Effector memory CD8-positive, alpha-beta T cell (primary cell): ENCODE results near the gene ECHS1.
"Not testable (repeated sequence)": the region's sequence is repeated elsewhere in the genome, so short reads cannot be mapped to it uniquely, and the experiment has no call there.

ENCODE experiments used
- ATAC-seq: fragments of 150-1000 bp; cut with Tn5 transposase; replicated peaks from 2 replicates; pipeline ENCODE4 v1.10.0; 2021; ENCODE audit warnings: mild to moderate bottlenecking, moderate library complexity
- DNase-seq, 3 experiments: peaks; one replicate each; pipeline ENCODE4 v3.0.0; 2021
- H3K27ac Mint-ChIP-seq, 2 donors: one replicate each; pipeline ENCODE4 v1.8.0; 2022; ENCODE audit warnings: mild to moderate bottlenecking in 2 of 2, mixed read lengths in 2 of 2, moderate library complexity in 2 of 2
- H3K27me3 Mint-ChIP-seq, 2 donors: one replicate each; pipeline ENCODE4 v1.8.0; 2022; ENCODE audit warnings: mixed read lengths in 2 of 2
- H3K36me3 Mint-ChIP-seq: one replicate; pipeline ENCODE4 v1.8.0; 2022; ENCODE audit warnings: mild to moderate bottlenecking, moderate library complexity, mixed read lengths; ENCODE audit not compliant: insufficient read depth
- H3K4me1 Mint-ChIP-seq, 2 donors: one replicate each; pipeline ENCODE4 v1.8.0; 2022; ENCODE audit warnings: low read depth in 2 of 2, mixed read lengths in 2 of 2
- H3K4me3 Mint-ChIP-seq, 2 donors: one replicate each; pipeline ENCODE4 v1.8.0; 2022; ENCODE audit warnings: mild to moderate bottlenecking in 2 of 2, mixed read lengths in 2 of 2, moderate library complexity in 2 of 2
- H3K9me3 Mint-ChIP-seq, 2 donors: one replicate each; pipeline ENCODE4 v1.8.0; 2022; ENCODE audit warnings: mixed read lengths in 2 of 2

Gene ECHS1

GRCh38 chr10:133332936-133333699, 40.0 kb downstream of the ECHS1 start:
- no peak for DNase-seq
- Mint-ChIP-seq H3K4me3 (no peak overlapping the region), H3K27ac (peak overlapping the region in 1 of 2 donors; percentile 22), H3K36me3 (peaks cover 16% of the 10 kb centered on the region), H3K4me1 (peaks cover 6 to 8% of the 10 kb centered on the region in 2 donors), H3K9me3 (no peaks in the 10 kb centered on the region), H3K27me3 (peaks cover 10 to 35% of the 10 kb centered on the region in 2 donors)
- ATAC-seq, result no peak

GRCh38 chr10:133329491-133330202, 43.5 kb downstream of the ECHS1 start:
- peak; percentile 89 for ATAC-seq
- Mint-ChIP-seq H3K9me3 (no peaks in the 10 kb centered on the region), H3K27ac (peak overlapping the region in 1 of 2 donors; percentile 46), H3K27me3 (peaks cover 35 to 68% of the 10 kb centered on the region in 2 donors), H3K36me3 (peaks cover 6% of the 10 kb centered on the region), H3K4me3 (peak overlapping the region; percentile 70 to 71), H3K4me1 (peaks cover 5 to 9% of the 10 kb centered on the region in 2 donors)
- peak; percentile 84 to 85 (median 84) for DNase-seq

GRCh38 chr10:133328358-133329343, 44.5 kb downstream of the ECHS1 start:
- H3K27me3 Mint-ChIP-seq, result peaks cover 35 to 68% of the 10 kb centered on the region in 2 donors
- peaks cover 4% of the 10 kb centered on the region for H3K36me3 Mint-ChIP-seq
- no peak overlapping the region for H3K4me3 Mint-ChIP-seq
- no peak for DNase-seq
- no peaks in the 10 kb centered on the region for H3K9me3 Mint-ChIP-seq
- ATAC-seq, result no peak
- H3K4me1 Mint-ChIP-seq, result peaks cover 4 to 9% of the 10 kb centered on the region in 2 donors
- H3K27ac Mint-ChIP-seq, result no peak overlapping the region

GRCh38 chr10:133327651-133328357, 45.4 kb downstream of the ECHS1 start:
- no peak for DNase-seq
- Mint-ChIP-seq H3K27me3 (peaks cover 35 to 66% of the 10 kb centered on the region in 2 donors), H3K27ac (no peak overlapping the region), H3K4me1 (peaks cover 4 to 9% of the 10 kb centered on the region in 2 donors), H3K9me3 (no peaks in the 10 kb centered on the region), H3K4me3 (no peak overlapping the region), H3K36me3 (peaks cover 6% of the 10 kb centered on the region)
- ATAC-seq, result no peak

- H3K4me1 Mint-ChIP-seq, result peaks cover 4 to 9% of the 10 kb centered on the region in 2 donors
- H3K27me3 Mint-ChIP-seq, result peaks cover 35 to 58% of the 10 kb centered on the region in 2 donors
- no peak overlapping the region for H3K27ac Mint-ChIP-seq
- ATAC-seq (no peak), DNase-seq (no peak)
- no peak overlapping the region for H3K4me3 Mint-ChIP-seq
- peaks cover 5% of the 10 kb centered on the region for H3K36me3 Mint-ChIP-seq
- H3K9me3 Mint-ChIP-seq, result no peaks in the 10 kb centered on the region
Measured at GRCh38 chr10:133326745-133327650, 46.2 kb downstream of the ECHS1 start.

- H3K27me3 Mint-ChIP-seq, result peaks cover 35 to 53% of the 10 kb centered on the region in 2 donors
- H3K9me3 Mint-ChIP-seq, result no peaks in the 10 kb centered on the region
- no peak overlapping the region for H3K27ac Mint-ChIP-seq
- H3K4me3 Mint-ChIP-seq, result peak overlapping the region in 1 of 2 donors; percentile 27
- ATAC-seq, result no peak
- peaks cover 4 to 9% of the 10 kb centered on the region in 2 donors for H3K4me1 Mint-ChIP-seq
- no peak for DNase-seq
- peaks cover 5% of the 10 kb centered on the region for H3K36me3 Mint-ChIP-seq
Measured at GRCh38 chr10:133326223-133326551, 47.0 kb downstream of the ECHS1 start.

GRCh38 chr10:133325440-133326222, 47.5 kb downstream of the ECHS1 start:
- DNase-seq (no peak), ATAC-seq (peak; percentile 20)
- H3K4me1 Mint-ChIP-seq, result peaks cover 4 to 9% of the 10 kb centered on the region in 2 donors
- no peaks in the 10 kb centered on the region for H3K9me3 Mint-ChIP-seq
- peaks cover 35 to 53% of the 10 kb centered on the region in 2 donors for H3K27me3 Mint-ChIP-seq
- H3K36me3 Mint-ChIP-seq, result peaks cover 5% of the 10 kb centered on the region
- peak overlapping the region; percentile 74 to 75 for H3K4me3 Mint-ChIP-seq
- H3K27ac Mint-ChIP-seq, result peak overlapping the region in 1 of 2 donors; percentile 67

GRCh38 chr10:133324857-133325260, 48.3 kb downstream of the ECHS1 start:
- Mint-ChIP-seq H3K9me3 (no peaks in the 10 kb centered on the region), H3K27ac (peak overlapping the region in 1 of 2 donors; percentile 67), H3K27me3 (peaks cover 34 to 51% of the 10 kb centered on the region in 2 donors), H3K4me3 (peak overlapping the region; percentile 74 to 75), H3K36me3 (peaks cover 5% of the 10 kb centered on the region), H3K4me1 (peaks cover 2 to 7% of the 10 kb centered on the region in 2 donors)
- DNase-seq, result no peak
- ATAC-seq, result no peak

- Mint-ChIP-seq H3K9me3 (no peaks in the 10 kb centered on the region), H3K4me3 (no peak overlapping the region), H3K36me3 (peaks cover 5% of the 10 kb centered on the region), H3K27ac (no peak overlapping the region), H3K27me3 (peaks cover 28 to 48% of the 10 kb centered on the region in 2 donors), H3K4me1 (peaks cover 0 to 8% of the 10 kb centered on the region in 2 donors)
- DNase-seq, result peak in 1 of 3 experiments; percentile 37
- ATAC-seq, result peak; percentile 82
Measured at GRCh38 chr10:133324198-133324792, 48.9 kb downstream of the ECHS1 start.

- H3K4me3 Mint-ChIP-seq, H3K27ac Mint-ChIP-seq, DNase-seq, H3K36me3 Mint-ChIP-seq, H3K9me3 Mint-ChIP-seq, ATAC-seq: not testable (repeated sequence)
- Mint-ChIP-seq H3K27me3 (peaks cover 20 to 33% of the 10 kb centered on the region in 2 donors), H3K4me1 (peaks cover 0 to 11% of the 10 kb centered on the region in 2 donors)
Measured at GRCh38 chr10:133322064-133322709, 51.0 kb downstream of the ECHS1 start.
